ENCODE data around the gene CFAP57. TPM values are rescaled to one million over a fixed set of nuclear protein-coding genes. Genes with fewer than 3 reads are reported as not detected.

Gene CFAP57
- total RNA-seq, 1 donor from 2014 or later: not detected

- Histone ChIP-seq H3K36me3 (no peaks in the 10 kb centered on the region), H3K27me3 (peaks cover 5% of the 10 kb centered on the region), H3K27ac (no peak overlapping the region), H3K4me1 (no peaks in the 10 kb centered on the region), H3K4me3 (no peak overlapping the region), H3K9me3 (no peaks in the 10 kb centered on the region)
- TF ChIP-seq CTCF (IDR thresholded peaks at IDR 0.05): no peak
- intact Hi-C loops (cut with DNase I): no loop called here
- no peak for DNase-seq (ENCODE audit: low spot score in 2 of 2)
Observed at GRCh38 chr1:43266881-43267280, 94.8 kb downstream of the CFAP57 start.

- intact Hi-C loops (cut with DNase I): no loop called here
- no peak overlapping the region for H3K4me3 ChIP-seq
- TF ChIP-seq CTCF (IDR thresholded peaks at IDR 0.05): no peak
- H3K27ac ChIP-seq: no peak overlapping the region
- peak in 1 of 2 donors; percentile 31 for DNase-seq (ENCODE audit: low spot score in 2 of 2)
- H3K9me3 ChIP-seq: no peaks in the 10 kb centered on the region
- H3K27me3 ChIP-seq: peaks cover 5% of the 10 kb centered on the region
- no peaks in the 10 kb centered on the region for H3K36me3 ChIP-seq
- no peaks in the 10 kb centered on the region for H3K4me1 ChIP-seq
Observed at GRCh38 chr1:43267291-43267805, 95.2 kb downstream of the CFAP57 start.

GRCh38 chr1:43267818-43268425 is 95.8 kb downstream of the CFAP57 start:
- Histone ChIP-seq H3K4me1 (no peaks in the 10 kb centered on the region), H3K9me3 (no peaks in the 10 kb centered on the region), H3K27ac (no peak overlapping the region), H3K27me3 (peaks cover 5% of the 10 kb centered on the region), H3K4me3 (no peak overlapping the region), H3K36me3 (no peaks in the 10 kb centered on the region)
- intact Hi-C loops (cut with DNase I): no loop called here
- TF ChIP-seq CTCF (IDR thresholded peaks at IDR 0.05): no peak
- DNase-seq (ENCODE audit: low spot score in 2 of 2): peak in 1 of 2 donors; percentile 16

GRCh38 chr1:43269627-43270375 is 97.7 kb downstream of the CFAP57 start, which contains the start of gene TMEM125:
TSS of gene TMEM125 (plus strand) at chr1:43269983. CDS start at chr1:43272723, 2,740 bp downstream.
- DNase-seq (ENCODE audit: low spot score in 2 of 2): peak in 1 of 2 donors; percentile 60
- Histone ChIP-seq H3K4me3 (peak within 1 kb of the TSS; percentile 10 to 28), H3K9me3 (no peaks in the 10 kb centered on the region), H3K4me1 (no peaks in the 10 kb centered on the region), H3K36me3 (no peaks in the 10 kb centered on the region), H3K27ac (no peak within 1 kb of the TSS), H3K27me3 (peaks cover 5% of the 10 kb centered on the region)
- intact Hi-C loops (cut with DNase I): no loop called here
- TF ChIP-seq CTCF (IDR thresholded peaks at IDR 0.05): no peak

- intact Hi-C loops (cut with DNase I): no loop called here
- Histone ChIP-seq H3K27me3 (peaks cover 5% of the 10 kb centered on the region), H3K4me3 (peak overlapping the region; percentile 10 to 28), H3K36me3 (no peaks in the 10 kb centered on the region), H3K27ac (no peak overlapping the region), H3K9me3 (no peaks in the 10 kb centered on the region), H3K4me1 (no peaks in the 10 kb centered on the region)
- TF ChIP-seq CTCF (IDR thresholded peaks at IDR 0.05): no peak
- peak in 1 of 2 donors; percentile 44 for DNase-seq (ENCODE audit: low spot score in 2 of 2)
Observed at GRCh38 chr1:43270421-43271095, 98.4 kb downstream of the CFAP57 start.
